IMR-90 (cell line): ENCODE results near the gene TMCC1. TPM values are rescaled to one million over a fixed set of nuclear protein-coding genes. Genes with fewer than 3 reads are reported as not detected.

ENCODE experiments used
- ATAC-seq: fragments of 200-7000 bp; cut with Tn5 transposase; 2 replicates; pipeline ENCODE4 v1.9.1; 2020; ENCODE audit warnings: low read depth, mild to moderate bottlenecking, moderate library complexity
- BruUV-seq: library from RNA; stranded (reverse); fragments of 400-500 nt; replicated peaks from 2 replicates; lab custom pipeline; 2021; lab: Mats Ljungman, UMichigan
- CTCF ChIA-PET: fragments of 300-600 bp; formaldehyde crosslinking; extraction: SDS; loops from one replicate; lab custom pipeline; 2021; ENCODE audit warnings: antibody characterized with exemption; lab: Yijun Ruan, JAX
- POLR2A ChIA-PET: fragments of 300-600 bp; sonication (Branson Sonifier 250); formaldehyde crosslinking; loops from one replicate; lab custom pipeline; 2022; ENCODE audit warnings: antibody characterized with exemption; ENCODE audit not compliant: unreplicated experiment; lab: Charles Lee
- DNase-seq: peaks from one replicate; pipeline ENCODE4 v3.0.0; 2013
- H2AFZ ChIP-seq: replicated peaks from 2 replicates; pipeline ENCODE3; 2013; ENCODE audit warnings: low read length, mild to moderate bottlenecking; ENCODE audit not compliant: poor library complexity
- H2AK5ac ChIP-seq: 2 replicates; pipeline ENCODE4 v1.6.1; 2013; ENCODE audit warnings: low read depth, low read length, inconsistent platforms
- H2AK9ac ChIP-seq: replicated peaks from 2 replicates; pipeline ENCODE3; 2013; ENCODE audit warnings: mild to moderate bottlenecking, low read depth, low read length, moderate library complexity; ENCODE audit not compliant: poor library complexity
- H2BK120ac ChIP-seq: 2 replicates; pipeline ENCODE4 v1.6.1; 2013; ENCODE audit warnings: low read depth, low read length, inconsistent platforms
- H2BK15ac ChIP-seq: 3 replicates; pipeline ENCODE4 v1.6.1; 2013; ENCODE audit warnings: low read depth, low read length, inconsistent platforms
- H2BK20ac ChIP-seq: 2 replicates; pipeline ENCODE4 v1.6.1; 2013; ENCODE audit warnings: low read depth, mild to moderate bottlenecking, inconsistent platforms, low read length, moderate library complexity
- H2BK5ac ChIP-seq: 2 replicates; pipeline ENCODE4 v1.6.1; 2013; ENCODE audit warnings: mild to moderate bottlenecking, low read depth, low read length, inconsistent platforms; ENCODE audit not compliant: poor library complexity, severe bottlenecking
- H3K14ac ChIP-seq: replicated peaks from 2 replicates; pipeline ENCODE4 v1.6.1; 2013; ENCODE audit warnings: low read depth, low read length, inconsistent platforms
- H3K18ac ChIP-seq: 2 replicates; pipeline ENCODE4 v1.6.1; 2013; ENCODE audit warnings: low read depth, low read length, control low read depth
- H3K23ac ChIP-seq: 2 replicates; pipeline ENCODE4 v1.6.1; 2013; ENCODE audit warnings: low read depth, low read length, inconsistent platforms
- H3K27ac ChIP-seq: 2 replicates; pipeline ENCODE4 v1.5.1; 2013; ENCODE audit warnings: mild to moderate bottlenecking, control low read depth, low read length; ENCODE audit not compliant: insufficient read depth
- H3K27me3 ChIP-seq: 2 replicates; pipeline ENCODE4 v1.6.1; 2013; ENCODE audit warnings: low read length; ENCODE audit not compliant: control insufficient read depth, insufficient read depth
- H3K36me3 ChIP-seq: 2 replicates; pipeline ENCODE4 v1.6.1; 2013; ENCODE audit warnings: low read length, mixed read lengths; ENCODE audit not compliant: control insufficient read depth, insufficient read depth
- H3K4ac ChIP-seq: 2 replicates; pipeline ENCODE4 v1.6.1; 2013; ENCODE audit warnings: low read depth, low read length, inconsistent platforms
- H3K4me1 ChIP-seq: 2 replicates; pipeline ENCODE4 v1.6.1; 2013; ENCODE audit warnings: low read length, mixed read lengths; ENCODE audit not compliant: control insufficient read depth, insufficient read depth
- H3K4me2 ChIP-seq: 2 replicates; pipeline ENCODE4 v1.6.1; 2013; ENCODE audit warnings: low read depth, mild to moderate bottlenecking, control low read depth, low read length, moderate library complexity
- H3K4me3 ChIP-seq: 2 replicates; pipeline ENCODE4 v1.5.1; 2013; ENCODE audit warnings: low read depth, mild to moderate bottlenecking, control low read depth, low read length, moderate library complexity; ENCODE audit not compliant: insufficient read depth
- H3K56ac ChIP-seq: 2 replicates; pipeline ENCODE4 v1.6.1; 2013; ENCODE audit warnings: low read length, inconsistent platforms; ENCODE audit not compliant: insufficient read depth; ENCODE audit errors: extremely low read depth
- H3K79me1 ChIP-seq, 2 experiments: 2 replicates each; pipeline ENCODE4 v1.6.1; 2013; ENCODE audit warnings: low read length in 2 of 2, inconsistent platforms in 1 of 2, low read depth in 1 of 2
- H3K9ac ChIP-seq: 2 replicates; pipeline ENCODE4 v1.6.1; 2013; ENCODE audit warnings: low read depth, low read length, control low read depth
- H3K9me1 ChIP-seq: 2 replicates; pipeline ENCODE4 v1.6.1; 2013; ENCODE audit warnings: low read length, inconsistent platforms; ENCODE audit not compliant: insufficient read depth
- H3K9me3 ChIP-seq: 2 replicates; pipeline ENCODE4 v1.6.1; 2013; ENCODE audit warnings: low read length; ENCODE audit not compliant: control insufficient read depth, insufficient read depth
- H4K20me1 ChIP-seq: 2 replicates; pipeline ENCODE4 v1.6.1; 2013; ENCODE audit warnings: low read length, inconsistent platforms; ENCODE audit not compliant: insufficient read depth
- H4K5ac ChIP-seq: 2 replicates; pipeline ENCODE4 v1.6.1; 2013; ENCODE audit warnings: mild to moderate bottlenecking, low read depth, low read length, control low read depth
- H4K8ac ChIP-seq, 2 experiments: 2 replicates each; pipeline ENCODE4 v1.6.1; 2013; ENCODE audit warnings: low read depth in 2 of 2, low read length in 2 of 2, control low read depth in 1 of 2, inconsistent platforms in 1 of 2
- H4K91ac ChIP-seq: 2 replicates; pipeline ENCODE4 v1.6.1; 2013; ENCODE audit warnings: low read depth, low read length, inconsistent platforms; ENCODE audit not compliant: insufficient read depth
- BHLHE40 ChIP-seq: fragments of 150-350 bp; IDR thresholded peaks from 2 replicates; pipeline ENCODE4 v1.6.1; 2016; ENCODE audit warnings: mild to moderate bottlenecking, low read depth, low read length
- CEBPB ChIP-seq: IDR thresholded peaks from 2 replicates; pipeline ENCODE4 v1.6.1; 2012; ENCODE audit warnings: low read depth, low read length, improper control_type of control experiment
- CHD1 ChIP-seq: IDR thresholded peaks from 2 replicates; pipeline ENCODE4 v1.6.1; 2012; ENCODE audit warnings: low read depth, low read length, improper control_type of control experiment
- CTCF ChIP-seq: conservative IDR thresholded peaks from 2 replicates; pipeline ENCODE4 v1.5.1; 2012; ENCODE audit warnings: mild to moderate bottlenecking, low read depth, low read length, improper control_type of control experiment
- ELK1 ChIP-seq: fragments of 150-350 bp; IDR thresholded peaks from 2 replicates; pipeline ENCODE4 v1.6.1; 2016; ENCODE audit warnings: low read depth, mild to moderate bottlenecking, low read length, moderate library complexity, borderline replicate concordance
- FOS ChIP-seq: fragments of 150-350 bp; IDR thresholded peaks from 2 replicates; pipeline ENCODE4 v1.6.1; 2016; ENCODE audit warnings: low read depth, low read length
- MAFK ChIP-seq: IDR thresholded peaks from 2 replicates; pipeline ENCODE4 v1.6.1; 2012; ENCODE audit warnings: low read depth, low read length, improper control_type of control experiment
- MAZ ChIP-seq: IDR thresholded peaks from 2 replicates; pipeline ENCODE4 v1.6.1; 2012; ENCODE audit warnings: low read depth, mild to moderate bottlenecking, low read length, improper control_type of control experiment, moderate library complexity, borderline replicate concordance
- MXI1 ChIP-seq: IDR thresholded peaks from 2 replicates; pipeline ENCODE4 v1.6.1; 2012; ENCODE audit warnings: low read depth, mild to moderate bottlenecking, low read length, moderate library complexity, borderline replicate concordance
- NFE2L2 ChIP-seq: fragments of 150-350 bp; IDR thresholded peaks from 2 replicates; pipeline ENCODE4 v1.6.1; 2016; ENCODE audit warnings: low read depth, mild to moderate bottlenecking, low read length
- POLR2A ChIP-seq: IDR thresholded peaks from 2 replicates; pipeline ENCODE4 v1.6.1; 2012; ENCODE audit warnings: mild to moderate bottlenecking, low read depth, low read length
- RAD21 ChIP-seq: IDR thresholded peaks from 2 replicates; pipeline ENCODE4 v1.6.1; 2012; ENCODE audit warnings: low read length, improper control_type of control experiment
- RCOR1 ChIP-seq: IDR thresholded peaks from 2 replicates; pipeline ENCODE4 v1.6.1; 2012; ENCODE audit warnings: mild to moderate bottlenecking, low read length, improper control_type of control experiment; ENCODE audit not compliant: insufficient replicate concordance
- RFX5 ChIP-seq: IDR thresholded peaks from 2 replicates; pipeline ENCODE4 v1.8.0; 2012; ENCODE audit warnings: low read depth, mild to moderate bottlenecking, low read length, moderate library complexity
- SMC3 ChIP-seq: fragments of 150-350 bp; IDR thresholded peaks from 2 replicates; pipeline ENCODE4 v1.6.1; 2016; ENCODE audit warnings: low read depth, mild to moderate bottlenecking, antibody characterized with exemption, low read length, moderate library complexity
- WGBS, 2 experiments: methylation state at CpG; one replicate each; pipeline versions ENCODE4 v1.1.5 to v1.1.7; 2013; ENCODE audit warnings: missing lambda C conversion rate in 2 of 2; ENCODE audit not compliant: insufficient read length in 1 of 2; ENCODE audit errors: extremely low coverage in 2 of 2; 5-methylcytosine and 5-hydroxymethylcytosine counted together
- dilution Hi-C: fragments of 300-500 bp; cut with HindIII; formaldehyde crosslinking; loops from one replicate; pipeline ENCODE4 v1.14.3; 2018; ENCODE audit warnings: low sequenced_read_pairs; ENCODE audit not compliant: unreplicated experiment
- in situ Hi-C: fragments of 300-500 bp; cut with MboI; formaldehyde crosslinking; loops from 3 replicates; pipeline ENCODE4 v1.14.3; 2019; ENCODE audit warnings: low sequenced_read_pairs, inconsistent platforms, mixed read lengths
- intact Hi-C: fragments of 100-400 bp; cut with micrococcal nuclease; formaldehyde crosslinking; loops from 2 replicates; pipeline ENCODE4 v1.10.0; 2022
- polyA plus RNA-seq, 3 experiments: library from polyadenylated mRNA; depleted of rRNA; stranded (reverse); fragments of >200 nt; gene quantifications; 2 replicates each; pipeline ENCODE4 v1.2.3, GENCODE V29; 2012; ENCODE audit warnings: low replicate concordance in 1 of 3
- total RNA-seq: library from RNA; depleted of rRNA; stranded (reverse); fragments of >200 nt; gene quantifications from 2 replicates; pipeline ENCODE4 v1.2.3, GENCODE V29; 2012
- TF ChIP-seq, protein P1 (sequence below): fragments of 150-350 bp; IDR thresholded peaks from 2 replicates; pipeline ENCODE4 v1.6.1; 2017; ENCODE audit warnings: mild to moderate bottlenecking, antibody characterized with exemption, low read length, low read depth

TMCC1 gene
- total and polyA plus RNA-seq, 2 of the 4 experiments (the other 2 are of a cell fraction), result 5.0 to 7.3 TPM

GRCh38 chr3:129892486-129892856 lies 1.0 kb downstream of the TMCC1 start:
- Histone ChIP-seq H2BK20ac (0 out of 2 replicates have a peak overlapping the region, but pooled peaks have one; percentile 49), H2AFZ (peak overlapping the region; percentile 85), H3K9me3 (no peaks in the 10 kb centered on the region), H4K5ac (no peak overlapping the region), H3K18ac (no peak overlapping the region), H3K36me3 (no peaks in the 10 kb centered on the region), H2BK5ac (no peak overlapping the region), H3K9ac (peak overlapping the region; percentile 88), H3K27me3 (no peaks in the 10 kb centered on the region), H3K4ac (peak overlapping the region; percentile 79), H3K4me3 (peak overlapping the region; percentile 94), H3K79me1 (peaks cover 22 to 32% of the 10 kb centered on the region in 2 experiments), H3K27ac (no peak overlapping the region; the same call in 1 of the 2 replicates), H3K4me1 (peaks cover 2% of the 10 kb centered on the region; the same call in 1 of the 2 replicates), H3K56ac (peak overlapping the region; percentile 1; the same call in 1 of the 2 replicates), H3K4me2 (peak overlapping the region; percentile 94), H3K14ac (peak overlapping the region; percentile 90), H2AK5ac (peak overlapping the region; percentile 73; the same call in 1 of the 2 replicates), H3K9me1 (peaks cover 3% of the 10 kb centered on the region), H4K20me1 (peaks cover 32% of the 10 kb centered on the region), H3K23ac (peak overlapping the region; percentile 93), H2BK15ac (no peak overlapping the region; the same call in 2 of the 3 replicates), H2AK9ac (peak overlapping the region; percentile 18), H4K91ac (no peak overlapping the region), H4K8ac (peak overlapping the region; percentile 58 to 83; a peak in 2 of 4 replicates), H2BK120ac (no peak overlapping the region)
- ATAC-seq (no peak), DNase-seq (no peak)
- TF ChIP-seq FOS, result no peak
- no peak for TF ChIP-seq CHD1
- no peak for TF ChIP-seq RFX5
- no peak for TF ChIP-seq CTCF
- TF ChIP-seq CEBPB, result no peak
- TF ChIP-seq MAZ, result no peak
- TF ChIP-seq ELK1, result no peak
- no peak for TF ChIP-seq NFE2L2
- no peak for TF ChIP-seq MAFK
- TF ChIP-seq, protein P1, sequence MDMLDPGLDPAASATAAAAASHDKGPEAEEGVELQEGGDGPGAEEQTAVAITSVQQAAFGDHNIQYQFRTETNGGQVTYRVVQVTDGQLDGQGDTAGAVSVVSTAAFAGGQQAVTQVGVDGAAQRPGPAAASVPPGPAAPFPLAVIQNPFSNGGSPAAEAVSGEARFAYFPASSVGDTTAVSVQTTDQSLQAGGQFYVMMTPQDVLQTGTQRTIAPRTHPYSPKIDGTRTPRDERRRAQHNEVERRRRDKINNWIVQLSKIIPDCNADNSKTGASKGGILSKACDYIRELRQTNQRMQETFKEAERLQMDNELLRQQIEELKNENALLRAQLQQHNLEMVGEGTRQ, result no peak
- TF ChIP-seq POLR2A, result no peak
- no peak for TF ChIP-seq RCOR1
- TF ChIP-seq MXI1, result no peak
- no peak for TF ChIP-seq RAD21
- TF ChIP-seq BHLHE40, result no peak
- TF ChIP-seq SMC3, result no peak
- BruUV-seq, result no TSS peak
- in situ Hi-C loops (no loop called here), dilution Hi-C loops (no loop called here), intact Hi-C loops (loop anchor here (2.0 kb wide), 1 partner anchor 62 kb away; no protein-coding TSS in a partner anchor)
- POLR2A ChIA-PET, result no interaction called here
- 24% methylated on average over 9 of the region's 13 CpGs; no CpG with 5 or more reads in 1 of the 2 experiments for WGBS, 2 experiments
- CTCF ChIA-PET, result no interaction called here
